Erythroblast (primary cell): ENCODE results near the gene NUDT9.

Experiments used
- DNase-seq, 2 experiments: peaks; one replicate each; lab custom pipeline; 2025; lab: John Stamatoyannopoulos, UW
- GATA1 ChIP-seq: IDR thresholded peaks from 2 replicates; pipeline ENCODE4 v1.6.1; 2011; ENCODE audit warnings: low read depth, mild to moderate bottlenecking, control low read depth, low read length, moderate library complexity
- POLR2A ChIP-seq: IDR thresholded peaks from 2 replicates; pipeline ENCODE4 v1.6.1; 2011; ENCODE audit warnings: mild to moderate bottlenecking, low read length

NUDT9 gene

GRCh38 chr4:87499403-87500091 lies 77.2 kb downstream of the NUDT9 start:
- TF ChIP-seq GATA1 (no peak), POLR2A (no peak)
- no peak for DNase-seq

DNA sequence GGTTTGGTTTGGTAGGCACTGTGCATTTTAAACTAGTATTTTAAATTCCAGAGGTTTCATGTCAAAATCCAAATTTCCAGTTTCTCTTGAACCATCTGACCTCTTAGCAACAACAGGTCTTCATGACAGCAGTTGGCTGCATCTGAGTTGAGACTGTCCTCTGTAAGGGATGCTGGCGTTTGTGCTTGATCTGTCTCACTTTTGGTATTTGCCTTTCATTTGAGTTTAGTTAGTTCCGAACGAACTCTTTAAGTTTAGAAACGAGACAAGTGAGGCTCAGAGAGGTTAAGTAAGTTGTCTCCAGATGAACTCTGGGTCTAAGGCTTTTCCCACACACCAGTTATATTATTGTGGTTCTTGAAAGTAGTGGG lies 77.7 kb downstream of the NUDT9 start:
- TF ChIP-seq POLR2A (no peak), GATA1 (no peak)
- DNase-seq = no peak

DNA sequence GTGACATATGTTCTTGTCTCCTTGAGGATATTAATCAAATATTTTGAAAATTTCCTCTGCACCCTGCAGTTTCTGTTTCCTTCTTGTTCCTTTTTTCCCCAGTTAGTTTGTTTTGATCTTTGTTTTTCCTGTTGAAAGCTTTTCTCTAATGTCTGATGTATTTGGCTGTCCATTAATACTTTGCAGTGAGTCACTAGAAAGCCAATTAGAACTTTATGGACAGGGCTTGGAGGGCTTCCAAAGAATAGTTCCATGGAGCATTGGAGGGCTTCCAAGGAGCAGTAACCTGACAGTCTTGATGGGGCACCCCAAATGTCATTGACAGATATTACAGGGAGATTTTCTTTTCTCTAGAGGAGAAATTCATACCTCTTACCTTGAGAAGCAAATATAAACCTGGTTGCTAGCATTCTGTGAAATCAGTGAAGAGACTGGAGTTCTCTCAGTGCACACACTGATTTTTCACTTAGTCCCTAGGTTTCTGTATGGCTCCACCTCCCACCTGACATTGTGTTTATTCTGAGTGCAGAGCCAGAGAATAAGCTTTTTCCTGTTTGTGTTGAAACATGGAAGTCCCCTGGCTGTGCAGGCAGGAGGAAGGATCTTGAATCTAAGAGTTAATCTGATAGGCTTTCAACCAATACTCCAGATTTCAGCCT lies 80.3 kb downstream of the NUDT9 start:
- no peak for TF ChIP-seq POLR2A
- no peak for TF ChIP-seq GATA1
- no peak for DNase-seq

- DNase-seq = peak in 1 of 2 experiments; percentile 2
- TF ChIP-seq GATA1 (no peak), POLR2A (no peak)
Measured at GRCh38 chr4:87505862-87506261, 83.5 kb downstream of the NUDT9 start.

GRCh38 chr4:87506974-87507701 lies 84.8 kb downstream of the NUDT9 start:
- TF ChIP-seq GATA1 (no peak), POLR2A (no peak)
- no peak for DNase-seq
